ENCODE data around the gene NCOA1.
"Not testable (repeated sequence)": the region's sequence is repeated elsewhere in the genome, so short reads cannot be mapped to it uniquely, and the experiment has no call there.

The NCOA1 gene

GRCh38 chr2:24477229-24477628, 13.8 kb upstream of the NCOA1 start:
- DNase-seq, result no peak

- DNase-seq, result no peak
These were observed 12.8 kb upstream of the NCOA1 start for GRCh38 chr2:24478243-24478642.

- DNase-seq, result no peak
These were observed 10.8 kb upstream of the NCOA1 start for GRCh38 chr2:24480245-24480644.

DNA sequence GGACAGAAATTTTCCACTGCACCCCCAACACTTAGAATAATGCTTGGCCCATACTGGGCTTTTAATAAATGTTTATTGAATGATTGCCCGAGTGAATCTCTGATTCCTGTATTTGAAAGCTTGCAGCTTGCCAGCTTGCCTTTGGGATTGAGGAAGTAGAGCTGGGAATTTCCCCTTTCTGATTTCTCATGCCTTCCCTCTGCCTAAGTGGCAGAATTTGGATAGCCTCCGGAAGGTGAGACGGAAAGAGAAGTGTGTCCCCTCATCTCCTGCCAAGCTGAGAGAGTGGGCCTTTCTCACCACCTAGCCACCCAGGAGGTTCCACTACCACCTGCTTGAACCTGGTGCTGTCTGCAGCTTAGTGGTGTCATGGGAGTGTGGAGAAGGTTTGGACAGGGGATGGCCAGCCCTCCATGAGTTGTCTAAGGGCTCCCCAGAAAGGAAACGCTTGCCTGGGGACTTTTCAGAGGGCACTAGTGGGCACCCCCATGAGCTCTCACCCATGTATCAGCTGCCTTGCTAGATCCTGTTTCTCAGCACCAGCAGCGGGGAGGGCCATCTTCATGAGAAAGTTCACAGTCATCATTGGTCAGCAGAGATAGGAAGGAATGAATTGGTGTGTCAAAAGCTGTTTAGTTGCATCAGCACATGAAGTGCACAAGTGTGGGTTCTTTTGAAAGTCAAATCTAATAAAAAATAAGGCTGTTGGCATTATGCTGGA, 8.6 kb upstream of the NCOA1 start:
- DNase-seq, result no peak

GRCh38 chr2:24482972-24483300, 8.1 kb upstream of the NCOA1 start:
- no peak for DNase-seq

- not testable (repeated sequence) for DNase-seq
These were observed 6.4 kb upstream of the NCOA1 start for GRCh38 chr2:24484677-24485076.

DNA sequence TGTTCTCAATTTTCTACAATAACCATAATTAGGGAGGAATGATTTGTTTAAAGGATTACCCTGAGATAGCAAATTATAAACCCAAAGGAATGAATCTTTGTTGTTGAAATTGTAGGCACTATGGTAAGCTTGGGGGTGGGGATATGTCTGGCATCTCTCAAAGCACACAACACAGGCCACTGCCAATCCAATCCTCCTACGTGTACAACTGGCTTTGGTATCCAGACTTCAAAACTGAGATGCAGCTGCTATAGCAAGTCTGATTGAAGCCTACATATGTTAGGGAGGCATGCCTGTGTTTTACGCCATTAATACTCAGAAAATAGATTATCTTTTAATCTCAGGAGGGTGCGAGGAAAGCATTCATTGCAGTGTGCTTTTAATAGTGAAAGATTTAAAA, 5.9 kb upstream of the NCOA1 start:
- DNase-seq, result no peak

- DNase-seq, result no peak
These were observed 4.3 kb upstream of the NCOA1 start for GRCh38 chr2:24486636-24487205.

DNA sequence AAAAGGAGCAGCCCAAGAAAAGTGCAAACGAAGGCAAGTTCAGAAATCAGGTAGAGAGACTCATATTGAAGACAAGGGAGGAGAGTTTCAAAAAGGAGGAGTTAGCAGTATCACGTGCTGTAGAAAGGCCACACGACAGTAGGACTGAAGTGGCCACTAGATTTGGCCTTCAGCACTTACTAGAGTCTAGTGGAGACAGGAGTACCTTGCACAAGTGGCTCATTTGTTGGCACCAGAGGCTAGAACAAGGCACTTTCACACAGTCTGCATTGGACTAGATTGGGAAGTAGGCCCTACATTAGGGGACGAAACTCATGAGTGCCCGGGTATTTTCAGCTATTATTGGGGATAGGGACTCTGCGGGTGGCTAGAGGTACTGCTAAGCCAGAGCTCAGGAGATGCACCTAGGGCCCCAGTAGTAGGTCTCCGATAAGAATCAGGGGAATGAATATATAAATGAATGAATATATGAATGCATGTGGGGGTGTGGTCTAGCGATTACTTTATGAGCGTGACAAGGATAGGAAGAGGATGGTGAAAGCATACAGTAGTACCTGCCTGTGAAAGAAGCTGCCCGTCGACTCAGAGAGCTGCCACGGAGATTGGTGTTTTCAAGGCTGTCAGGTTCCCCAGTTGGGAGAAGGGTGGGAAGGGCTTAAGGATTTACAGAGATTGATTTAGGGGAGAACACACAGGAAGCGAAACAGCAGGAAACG, 1.4 kb upstream of the NCOA1 start:
- peak; percentile 25 to 28 for DNase-seq

GRCh38 chr2:24490181-24490689, 819 bp upstream of the NCOA1 start:
- peak; percentile 38 for DNase-seq

DNA sequence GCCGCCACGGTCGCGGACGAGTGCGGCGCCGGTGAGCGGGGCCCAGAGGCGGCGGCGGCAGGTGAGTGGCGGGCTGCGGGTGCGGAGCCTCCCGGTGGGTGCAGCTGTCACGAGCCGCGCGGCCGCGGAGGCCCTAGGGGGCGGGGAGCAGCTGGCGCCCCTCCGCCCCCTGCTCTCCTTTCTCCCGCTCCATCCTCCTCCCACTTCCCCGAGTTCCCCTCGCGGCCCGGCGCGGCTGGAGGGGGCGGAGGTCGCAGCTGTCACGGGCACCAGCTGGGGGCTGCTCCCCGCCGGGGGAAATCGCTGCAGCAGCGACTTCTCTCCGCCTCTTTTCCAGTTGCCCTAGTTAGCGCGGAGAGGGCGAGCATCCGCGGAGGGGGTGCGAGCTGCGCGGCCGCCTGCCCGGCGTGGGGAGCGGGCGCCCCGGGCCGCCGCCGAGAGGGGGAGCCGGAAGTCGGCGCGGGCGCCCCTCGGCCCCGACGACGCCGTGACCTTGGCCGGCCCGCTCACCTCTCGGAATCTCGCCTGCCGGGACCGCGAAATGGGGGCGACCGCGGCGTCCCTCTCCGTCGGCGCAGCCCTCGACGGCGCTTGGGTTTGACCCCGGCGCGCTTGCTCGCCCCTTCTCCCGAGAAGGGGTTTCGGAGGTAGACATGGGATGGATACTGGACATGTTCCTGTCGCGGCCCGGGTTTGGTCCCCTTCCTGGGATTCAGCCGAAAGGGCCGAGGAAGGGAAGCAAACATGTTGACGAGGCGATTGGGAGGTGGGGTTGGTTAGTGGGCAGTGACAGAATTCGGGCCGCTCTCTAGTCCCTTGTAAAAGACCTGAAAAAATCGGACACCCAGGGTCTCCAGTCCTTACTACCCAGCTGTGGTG, 727 bp downstream of the NCOA1 start:
- DNase-seq, result peak; percentile 67 to 74

- peak in 1 of 2 experiments; percentile 32 for DNase-seq
These were observed 1.6 kb downstream of the NCOA1 start for GRCh38 chr2:24492421-24493279.

GRCh38 chr2:24493713-24494112, 2.7 kb downstream of the NCOA1 start:
- no peak for DNase-seq

GRCh38 chr2:24494410-24494809, 3.4 kb downstream of the NCOA1 start:
- DNase-seq, result no peak

DNA sequence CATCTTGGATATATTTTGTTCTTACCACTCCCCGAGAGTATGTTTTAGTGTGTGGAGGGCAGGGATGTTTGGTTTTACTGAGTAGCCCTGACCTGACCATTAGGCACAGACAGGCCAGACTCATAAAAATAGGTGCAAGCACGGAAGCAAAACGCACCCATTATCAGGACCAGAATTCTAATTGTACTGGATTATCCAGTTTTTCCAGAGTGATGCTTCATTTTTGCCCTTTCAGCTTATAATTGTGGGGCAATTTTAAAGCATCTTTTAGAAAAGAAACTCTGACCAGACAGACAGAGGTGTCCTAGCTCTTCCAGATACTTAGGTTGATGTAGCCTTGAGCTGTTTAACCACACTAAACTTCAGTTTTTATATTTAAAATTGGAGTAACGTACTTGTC, 4.4 kb downstream of the NCOA1 start:
- no peak for DNase-seq

GRCh38 chr2:24496959-24497358, 5.9 kb downstream of the NCOA1 start:
- DNase-seq, result no peak

- no peak for DNase-seq
These were observed 6.6 kb downstream of the NCOA1 start for GRCh38 chr2:24497685-24498084.

GRCh38 chr2:24498121-24498520, 7.1 kb downstream of the NCOA1 start:
- DNase-seq, result no peak

DNA sequence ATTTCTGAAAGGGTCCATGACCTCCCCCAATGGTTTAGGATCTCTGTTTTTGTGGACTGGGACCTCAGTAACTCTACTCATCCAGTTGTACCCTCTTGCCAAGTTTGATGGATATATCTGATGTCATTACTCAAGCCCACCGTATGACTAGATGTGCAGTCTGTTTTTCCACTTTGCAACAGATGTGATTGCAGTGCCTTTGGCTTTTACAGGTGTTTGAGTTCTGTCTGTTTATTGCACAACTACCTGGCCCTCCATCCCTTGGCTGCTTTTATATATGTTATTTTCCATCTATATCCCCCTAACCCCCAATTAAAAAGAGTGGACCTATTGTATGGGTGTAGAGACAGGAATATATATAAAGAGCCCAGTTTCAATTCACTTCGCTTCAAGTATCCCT, 10.8 kb downstream of the NCOA1 start:
- DNase-seq, result no peak

- no peak for DNase-seq
These were observed 14.7 kb downstream of the NCOA1 start for GRCh38 chr2:24505534-24506275.

DNA sequence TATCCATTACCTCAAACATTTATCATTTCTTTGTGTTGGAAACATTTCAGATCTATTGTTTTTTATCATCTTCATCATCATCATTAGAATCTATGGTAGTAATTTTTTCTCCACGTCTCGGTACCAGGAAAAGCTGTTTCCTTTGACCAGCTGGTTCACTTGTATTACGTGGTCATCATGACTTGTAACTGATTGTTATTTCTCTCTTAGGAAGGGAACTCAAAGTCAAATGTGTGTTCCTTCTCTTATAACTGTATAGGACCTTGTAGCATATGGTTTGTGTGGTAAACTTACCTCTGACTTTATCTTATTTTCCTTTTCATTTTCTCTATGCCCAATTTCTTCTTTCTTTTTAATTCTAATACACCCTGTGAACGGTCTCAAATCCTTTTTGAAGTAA, 16.5 kb downstream of the NCOA1 start:
- DNase-seq, result no peak
